ENCODE results near the gene ACBD7. TPM values are rescaled to one million over a fixed set of nuclear protein-coding genes. Genes with fewer than 3 reads are reported as not detected.

The ACBD7 gene
- total RNA-seq, 1 donor from 2014 or later, result 0.26 TPM

DNA sequence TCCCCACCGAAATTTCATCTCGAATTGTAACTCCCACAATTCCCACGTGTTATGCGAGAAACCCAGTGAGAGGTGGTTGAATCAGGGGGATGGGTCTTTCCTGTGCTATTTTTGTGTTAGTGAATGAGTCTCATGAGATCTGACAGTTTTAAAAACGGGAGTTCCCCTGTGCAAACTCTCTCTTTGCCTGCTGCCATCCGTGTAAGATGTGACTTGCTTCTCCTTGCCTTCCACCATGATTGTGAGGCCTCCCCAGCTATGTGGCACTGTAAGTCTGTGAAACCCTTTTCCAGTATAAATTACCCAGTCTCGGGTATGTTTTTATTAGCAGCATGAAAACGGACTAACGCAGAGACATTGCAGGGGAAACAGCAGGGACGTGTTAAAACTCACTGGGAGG, 50.2 kb downstream of the ACBD7 start:
- DNase-seq (ENCODE audit: low read depth), result no peak
- TF ChIP-seq, protein P1, sequence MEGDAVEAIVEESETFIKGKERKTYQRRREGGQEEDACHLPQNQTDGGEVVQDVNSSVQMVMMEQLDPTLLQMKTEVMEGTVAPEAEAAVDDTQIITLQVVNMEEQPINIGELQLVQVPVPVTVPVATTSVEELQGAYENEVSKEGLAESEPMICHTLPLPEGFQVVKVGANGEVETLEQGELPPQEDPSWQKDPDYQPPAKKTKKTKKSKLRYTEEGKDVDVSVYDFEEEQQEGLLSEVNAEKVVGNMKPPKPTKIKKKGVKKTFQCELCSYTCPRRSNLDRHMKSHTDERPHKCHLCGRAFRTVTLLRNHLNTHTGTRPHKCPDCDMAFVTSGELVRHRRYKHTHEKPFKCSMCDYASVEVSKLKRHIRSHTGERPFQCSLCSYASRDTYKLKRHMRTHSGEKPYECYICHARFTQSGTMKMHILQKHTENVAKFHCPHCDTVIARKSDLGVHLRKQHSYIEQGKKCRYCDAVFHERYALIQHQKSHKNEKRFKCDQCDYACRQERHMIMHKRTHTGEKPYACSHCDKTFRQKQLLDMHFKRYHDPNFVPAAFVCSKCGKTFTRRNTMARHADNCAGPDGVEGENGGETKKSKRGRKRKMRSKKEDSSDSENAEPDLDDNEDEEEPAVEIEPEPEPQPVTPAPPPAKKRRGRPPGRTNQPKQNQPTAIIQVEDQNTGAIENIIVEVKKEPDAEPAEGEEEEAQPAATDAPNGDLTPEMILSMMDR (IDR thresholded peaks at IDR 0.05; ENCODE audit: insufficient read depth, low read length, severe bottlenecking), result no peak
- Histone ChIP-seq H3K36me3 (ENCODE audit: control insufficient read depth, insufficient read depth, low read length) (no peaks in the 10 kb centered on the region), H3K27me3 (ENCODE audit: control insufficient read depth, insufficient read depth, low read length) (no peaks in the 10 kb centered on the region), H3K4me3 (ENCODE audit: low read depth, low read length) (no peak overlapping the region)
- FAIRE-seq, result no peak

DNA sequence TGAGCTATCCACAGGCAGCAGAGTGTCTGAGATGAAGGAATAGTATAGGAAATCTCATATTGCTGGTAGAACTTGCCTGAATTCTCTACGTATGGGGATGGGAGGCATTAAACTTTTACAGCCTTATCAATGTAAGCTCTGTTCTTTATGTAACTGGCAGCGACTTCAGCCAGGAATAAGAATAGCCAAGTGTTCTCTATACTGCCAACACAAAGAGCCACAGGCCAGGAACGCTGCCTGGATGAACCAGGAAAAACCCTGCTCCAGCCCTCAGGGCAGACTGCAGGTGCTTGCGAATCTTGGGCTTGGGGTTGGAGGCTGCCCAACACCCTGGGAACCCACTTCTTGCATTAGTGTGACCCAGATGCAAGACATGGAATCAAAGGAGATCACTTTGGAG, 50.9 kb downstream of the ACBD7 start:
- Histone ChIP-seq H3K27me3 (ENCODE audit: control insufficient read depth, insufficient read depth, low read length) (no peaks in the 10 kb centered on the region), H3K36me3 (ENCODE audit: control insufficient read depth, insufficient read depth, low read length) (no peaks in the 10 kb centered on the region), H3K4me3 (ENCODE audit: low read depth, low read length) (no peak overlapping the region)
- TF ChIP-seq, protein P1 (IDR thresholded peaks at IDR 0.05; ENCODE audit: insufficient read depth, low read length, severe bottlenecking), result no peak
- no peak for DNase-seq (ENCODE audit: low read depth)
- no peak for FAIRE-seq

DNA sequence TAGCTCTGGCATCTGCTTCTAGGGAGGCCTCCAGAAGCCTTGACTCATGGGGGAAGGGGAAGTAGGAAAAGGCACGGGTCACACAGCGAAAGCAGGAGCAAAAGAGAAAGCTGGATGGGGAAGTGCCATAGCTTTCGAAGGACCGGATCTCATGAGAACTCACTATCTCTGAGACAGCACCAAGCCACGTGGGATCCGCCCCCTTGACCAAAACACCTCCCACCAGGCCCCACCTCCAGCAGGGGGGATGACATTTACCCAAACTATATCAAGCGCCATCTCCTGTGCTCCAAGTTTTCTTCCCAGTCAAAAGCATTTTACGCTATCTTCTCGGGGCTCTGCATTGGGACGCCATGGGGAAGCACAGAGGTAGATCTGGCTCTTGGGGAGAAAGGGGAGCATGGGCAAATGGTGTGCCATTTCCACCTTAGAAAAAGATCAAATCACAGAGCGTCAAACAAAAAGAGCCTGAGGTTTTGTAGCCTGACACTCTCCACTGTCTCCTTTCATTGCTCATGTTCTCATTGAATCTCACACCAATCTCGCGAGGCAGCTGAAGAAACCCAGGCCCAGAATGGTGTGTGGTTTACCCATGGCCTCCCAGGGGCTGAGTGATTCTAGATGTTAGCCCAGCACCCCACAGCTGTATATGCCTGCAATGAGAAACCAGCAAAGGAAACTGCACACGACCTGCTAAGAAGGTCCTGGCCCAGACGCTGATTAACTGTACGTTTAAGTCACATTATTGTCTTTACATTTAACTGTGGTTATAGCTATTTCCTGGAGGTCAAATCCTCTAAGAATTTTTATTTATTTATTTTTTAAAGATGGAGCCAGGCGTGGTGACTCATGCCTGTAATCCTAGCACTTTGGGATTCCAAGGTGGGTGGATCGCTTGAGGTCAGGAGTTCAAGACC, 52.9 kb downstream of the ACBD7 start:
- no peak for FAIRE-seq
- H3K36me3 ChIP-seq (ENCODE audit: control insufficient read depth, insufficient read depth, low read length), result no peaks in the 10 kb centered on the region
- no peak overlapping the region for H3K4me3 ChIP-seq (ENCODE audit: low read depth, low read length)
- TF ChIP-seq, protein P1 (IDR thresholded peaks at IDR 0.05; ENCODE audit: insufficient read depth, low read length, severe bottlenecking), result no peak
- DNase-seq (ENCODE audit: low read depth), result no peak
- H3K27me3 ChIP-seq (ENCODE audit: control insufficient read depth, insufficient read depth, low read length), result no peaks in the 10 kb centered on the region

GRCh38 chr10:15027741-15028140, 60.8 kb downstream of the ACBD7 start:
- FAIRE-seq, result no peak
- DNase-seq (ENCODE audit: low read depth), result no peak
- H3K4me3 ChIP-seq (ENCODE audit: low read depth, low read length), result no peak overlapping the region
- no peaks in the 10 kb centered on the region for H3K36me3 ChIP-seq (ENCODE audit: control insufficient read depth, insufficient read depth, low read length)
- no peaks in the 10 kb centered on the region for H3K27me3 ChIP-seq (ENCODE audit: control insufficient read depth, insufficient read depth, low read length)
- TF ChIP-seq, protein P1 (IDR thresholded peaks at IDR 0.05; ENCODE audit: insufficient read depth, low read length, severe bottlenecking), result no peak

Other genes with a start within 250 kb of the ACBD7 start
- gene SUV39H2, start 209.9 kb downstream of the ACBD7 start, total RNA-seq, result 6.1 and 7.4 TPM in 2 replicates
- gene DCLRE1C, start 134.7 kb downstream of the ACBD7 start, total RNA-seq, result 9.0 and 10.2 TPM in 2 replicates
- not detected in 2 replicates for gene MEIG1, start 129.4 kb downstream of the ACBD7 start, total RNA-seq
- 16.3 and 26.0 TPM in 2 replicates for gene OLAH, start 44.8 kb downstream of the ACBD7 start, total RNA-seq
- gene RPP38, start 8.6 kb upstream of the ACBD7 start, total RNA-seq, result 10.3 and 18.4 TPM in 2 replicates
- 11.1 and 12.2 TPM in 2 replicates for gene NMT2, start 79.9 kb upstream of the ACBD7 start, total RNA-seq

Data from bronchial epithelial cell (primary cell).